Vagina (tissue), 2 donors: ENCODE results near the gene UTS2R.

Source experiments
- CTCF ChIP-seq, 3 experiments: fragments of 450-650 bp in 2 of 3; fragments of 200-600 bp in 1 of 3; sonication (generic) in 1 of 3; IDR thresholded peaks; one replicate each; pipeline ENCODE4 v1.5.1; 2017 to 2019; ENCODE audit warnings: antibody characterized with exemption in 3 of 3, mild to moderate bottlenecking in 2 of 3, moderate library complexity in 2 of 3
- POLR2A ChIP-seq, 2 donors: fragments of 450-650 bp; IDR thresholded peaks; one replicate each; pipeline ENCODE4 v1.6.1; 2017; ENCODE audit warnings: antibody characterized with exemption in 2 of 2, mild to moderate bottlenecking in 2 of 2, moderate library complexity in 2 of 2
- POLR2AphosphoS5 ChIP-seq, 2 donors: sonication (generic); formaldehyde crosslinking; IDR thresholded peaks; one replicate each; pipeline ENCODE4 v1.9.0; 2017; ENCODE audit warnings: antibody characterized with exemption in 2 of 2, mild to moderate bottlenecking in 2 of 2, low read depth in 1 of 2; ENCODE audit not compliant: insufficient read depth in 1 of 2

GRCh38 chr17:82391496-82392066 is 20.0 kb downstream of the UTS2R start:
- TF ChIP-seq POLR2AphosphoS5 (IDR thresholded peaks at IDR 0.05; ENCODE audit: insufficient read depth in 1 of 2, low read depth in 1 of 2) (no peak), CTCF (IDR thresholded peaks at IDR 0.05) (no peak), POLR2A (IDR thresholded peaks at IDR 0.05) (no peak)
